NCI-H748 (cell line): Measurements from ENCODE around the gene MAD1L1.
A peak's percentile ranks its signal among the peaks of the same experiment; 100 is the strongest.

Experiments
- DNase-seq: peaks from one replicate; lab custom pipeline; 2025; ENCODE audit not compliant: unreplicated experiment; lab: John Stamatoyannopoulos, UW

MAD1L1 gene

DNA sequence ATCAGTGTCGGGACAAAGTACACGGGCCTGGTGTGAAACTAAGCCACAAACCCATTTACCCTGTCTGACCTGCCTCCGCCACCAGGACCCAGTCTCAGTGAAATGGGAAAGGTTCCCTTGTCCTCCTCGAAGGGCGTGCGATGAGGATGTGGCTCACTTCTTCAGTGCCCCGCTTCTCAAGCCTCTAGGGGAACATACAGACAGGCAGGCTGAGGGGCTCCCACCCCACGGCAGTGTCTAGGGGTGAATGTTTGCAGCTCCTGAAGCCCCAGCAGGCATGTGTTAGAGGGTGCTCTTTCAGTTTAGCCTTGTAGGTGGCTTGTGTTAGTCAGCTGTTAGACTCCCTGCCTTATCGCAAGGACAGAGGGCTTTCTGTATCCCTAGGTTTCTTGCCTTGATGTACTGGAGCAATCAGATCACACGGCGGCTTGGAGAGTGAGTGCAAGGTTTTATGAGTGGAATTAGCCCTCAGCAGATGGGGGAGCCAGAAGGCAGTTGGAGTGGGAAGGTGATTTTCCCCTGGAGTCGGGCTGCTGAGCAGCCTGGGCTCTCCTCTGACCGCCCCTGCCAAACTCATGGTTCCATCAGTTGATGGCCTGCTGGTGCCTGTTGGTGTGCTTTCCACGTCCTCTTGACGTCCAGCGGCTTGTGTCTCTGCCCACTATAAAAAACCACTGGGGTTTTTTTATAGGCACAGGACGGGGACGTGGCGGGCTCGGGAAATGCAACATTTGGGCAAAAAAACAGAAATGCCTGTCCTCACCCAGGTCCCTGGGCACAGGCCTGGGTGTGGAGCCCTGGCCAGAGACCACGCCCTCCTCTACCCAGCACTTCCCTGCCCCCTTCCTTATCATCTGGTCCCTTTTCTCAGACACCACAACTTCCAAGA, 10.0 kb upstream of the MAD1L1 start:
- DNase-seq, result peak; percentile 49

DNA sequence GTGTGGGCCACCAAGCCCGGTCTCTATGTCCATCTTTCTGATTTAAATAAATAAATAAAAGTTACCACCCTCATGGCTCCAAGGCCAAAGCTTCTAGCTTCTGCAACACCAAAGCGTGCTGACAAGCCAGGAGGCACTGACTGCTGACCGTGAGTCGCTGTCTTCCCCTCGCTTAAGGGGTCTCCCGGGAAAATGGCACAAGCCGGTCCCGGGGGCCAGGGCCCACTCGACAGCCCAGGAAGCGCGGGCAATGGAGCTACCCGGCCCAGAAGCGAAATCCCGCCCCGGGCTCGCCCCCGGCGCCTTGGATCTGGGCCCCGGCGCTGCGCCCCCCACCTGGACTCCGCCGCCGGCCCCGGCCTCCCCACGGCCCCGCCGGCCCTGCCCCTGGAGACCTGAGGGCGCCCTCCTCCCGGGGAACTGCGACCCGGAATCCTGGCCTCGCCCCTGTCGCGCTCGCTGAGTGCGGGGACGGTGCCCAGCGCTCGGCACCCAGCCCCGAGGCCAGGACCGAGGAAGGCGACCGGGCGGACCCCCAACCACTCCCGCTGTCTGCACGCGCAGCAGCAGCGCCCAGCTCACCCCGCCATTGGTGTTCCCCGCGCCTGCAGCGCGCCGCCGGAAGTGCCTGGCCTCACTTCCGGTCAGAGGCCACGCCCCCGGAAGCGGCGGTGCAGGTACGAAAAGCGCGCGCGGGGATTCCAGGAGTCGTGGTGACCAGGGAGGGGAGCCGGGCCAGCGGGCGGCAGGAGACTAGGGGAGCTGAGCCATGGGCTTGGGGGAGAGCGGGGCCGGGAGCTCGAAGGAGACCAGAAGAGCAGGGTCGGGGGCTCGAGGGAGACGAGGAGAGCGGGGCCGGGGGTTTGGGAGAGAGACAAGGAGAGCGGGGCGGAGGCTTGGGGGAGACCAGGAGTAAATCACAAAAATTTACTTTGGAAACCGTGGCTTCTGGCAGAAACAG, 9.1 kb upstream of the MAD1L1 start, which contains the start of the genes MRM2 and NUDT1:
Gene MRM2, minus strand, starts transcription at position 626 of the 961 bp plus-strand sequence. Its CDS starts 36 bp downstream, at position 590.
Gene NUDT1, plus strand, starts transcription at position 647 of the 961 bp plus-strand sequence. CDS start 2,349 bp downstream, outside the sequence.
- DNase-seq, result peak; percentile 88

DNA sequence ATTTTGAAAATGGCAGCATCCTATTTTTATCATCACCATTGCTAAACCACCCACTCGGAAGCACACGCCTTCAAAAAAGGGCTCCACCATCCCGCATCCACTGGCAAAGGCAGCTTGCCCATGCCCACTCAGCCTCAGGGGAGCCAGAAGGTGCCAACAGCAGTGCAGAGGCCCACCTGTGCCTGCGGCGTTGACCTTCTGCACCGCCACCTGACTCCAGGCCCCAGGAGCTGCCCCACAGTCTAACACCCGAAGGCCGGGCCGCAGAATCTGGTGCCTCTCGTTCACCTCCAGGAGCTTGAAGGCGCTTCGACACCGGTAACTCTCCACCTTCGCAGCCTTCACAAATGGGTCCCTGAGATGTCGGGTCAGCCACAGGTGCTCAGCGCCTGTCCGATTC, 6.5 kb upstream of the MAD1L1 start:
- no peak for DNase-seq

DNA sequence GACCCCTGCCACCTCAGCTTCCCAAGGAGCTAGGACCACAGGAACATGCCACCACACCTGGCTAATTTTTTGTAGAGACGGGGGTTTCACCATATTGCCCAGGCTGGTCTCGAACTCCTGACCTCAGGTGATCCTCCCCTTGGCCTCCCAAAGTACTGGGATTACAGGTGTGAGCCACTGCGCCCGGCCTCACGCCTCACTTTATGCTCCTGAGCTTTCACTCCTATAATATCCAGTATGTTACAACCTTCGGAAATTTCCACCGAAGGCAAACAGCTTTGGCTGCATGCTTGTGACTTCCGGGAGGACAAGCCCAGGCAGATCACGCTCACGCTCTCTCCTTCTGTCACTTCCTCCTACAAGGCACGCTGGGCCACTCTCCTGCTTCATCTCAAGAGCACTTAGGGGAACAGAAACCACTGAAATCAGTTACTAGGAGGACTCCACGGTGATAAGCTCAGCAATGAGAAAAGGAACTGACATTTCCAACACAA, 4.4 kb upstream of the MAD1L1 start:
- DNase-seq, result no peak

DNA sequence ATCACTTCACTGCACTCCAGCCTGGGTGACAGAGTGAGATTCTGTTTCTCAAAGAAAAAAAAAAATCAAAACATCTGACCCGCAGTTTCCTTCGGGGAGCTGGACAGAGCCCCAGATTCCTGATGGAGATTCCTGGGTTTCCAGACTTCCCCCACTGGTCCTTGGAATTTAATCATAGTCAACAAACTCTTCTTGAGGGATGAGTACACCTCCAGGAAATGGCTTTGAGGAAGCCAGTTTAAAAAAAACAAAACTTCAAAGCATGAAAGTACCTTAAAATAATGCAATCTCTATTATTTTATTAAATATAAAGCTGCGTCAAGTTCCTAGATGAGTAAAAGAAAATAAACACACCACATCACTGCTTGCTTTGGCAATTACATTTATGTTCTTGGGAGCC, 1.2 kb upstream of the MAD1L1 start:
- DNase-seq, result no peak

DNA sequence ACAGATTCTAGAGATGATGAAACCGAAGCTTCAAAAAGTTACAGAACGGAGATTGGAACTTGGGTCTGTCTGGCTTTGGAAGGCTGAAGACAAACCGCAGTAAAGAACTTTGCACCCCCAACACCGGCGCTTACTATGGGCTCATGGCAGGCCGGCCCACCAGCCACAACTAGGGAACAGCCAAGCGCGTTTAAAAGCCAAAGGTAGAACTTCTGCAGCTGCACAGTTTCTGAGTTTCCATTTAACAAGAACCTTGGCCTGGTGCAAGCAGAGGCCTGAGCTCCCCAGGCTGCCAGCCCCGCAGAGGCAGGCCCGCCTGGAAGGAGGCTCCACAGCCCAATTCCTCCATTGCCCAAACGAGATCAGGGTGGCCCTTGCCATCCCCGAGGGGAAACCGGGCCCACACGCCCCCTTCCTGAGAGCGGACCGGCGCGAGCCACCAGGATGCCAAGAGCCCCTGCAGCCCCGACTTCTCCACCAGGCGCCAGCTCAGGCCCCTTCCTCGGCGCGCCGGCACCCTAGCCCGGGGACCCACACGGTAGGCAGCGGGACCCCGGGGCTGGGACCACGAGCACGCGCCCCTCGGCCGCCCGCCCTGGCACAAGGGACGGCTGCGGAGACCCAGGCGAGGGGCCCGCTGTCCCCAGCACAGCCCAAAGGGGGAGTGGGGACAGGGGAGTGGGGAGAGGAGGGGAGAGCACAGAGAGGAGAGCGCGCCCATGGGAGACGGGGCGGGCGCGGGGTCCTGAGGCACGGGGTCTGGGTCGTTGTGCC, 566 bp downstream of the MAD1L1 start:
- peak; percentile 54 for DNase-seq

DNA sequence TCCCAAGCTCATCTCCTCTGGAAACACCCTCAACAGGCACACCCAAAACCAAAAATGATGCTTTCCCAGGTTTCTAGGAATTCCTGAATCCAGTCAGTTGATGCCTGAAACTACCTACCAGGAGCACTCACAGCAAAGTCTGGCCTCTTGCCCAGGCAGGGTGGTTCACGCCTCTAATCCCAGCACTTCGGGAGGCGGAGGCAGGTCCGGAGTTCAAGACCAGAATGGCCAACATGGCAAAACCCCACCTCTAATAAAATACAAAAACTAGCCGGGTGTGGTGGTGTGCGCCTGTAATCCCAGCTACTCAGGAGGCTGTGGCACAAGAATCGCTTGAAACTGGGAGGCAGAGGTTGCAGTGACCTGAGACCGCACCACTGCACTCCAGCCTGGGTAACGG, 1.9 kb downstream of the MAD1L1 start:
- no peak for DNase-seq

DNA sequence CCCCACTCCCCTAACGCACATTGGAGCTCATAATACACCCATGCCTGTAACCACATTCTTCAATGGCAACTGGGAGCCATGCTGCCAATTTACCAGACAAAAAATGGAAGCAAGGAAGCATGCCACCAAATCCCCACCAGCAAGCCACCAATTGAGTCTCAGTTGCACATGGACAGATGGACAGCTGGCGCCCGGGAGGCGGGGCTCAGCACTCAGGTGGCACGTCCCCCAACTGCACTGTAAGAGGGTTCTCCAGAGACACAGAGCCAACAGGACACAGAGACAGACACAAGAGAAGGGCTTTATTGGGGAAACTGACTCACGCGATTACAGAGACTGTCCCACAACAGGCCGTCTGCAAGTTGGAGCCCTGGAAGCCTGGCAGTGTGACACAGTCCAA, 2.5 kb downstream of the MAD1L1 start:
- DNase-seq, result no peak

DNA sequence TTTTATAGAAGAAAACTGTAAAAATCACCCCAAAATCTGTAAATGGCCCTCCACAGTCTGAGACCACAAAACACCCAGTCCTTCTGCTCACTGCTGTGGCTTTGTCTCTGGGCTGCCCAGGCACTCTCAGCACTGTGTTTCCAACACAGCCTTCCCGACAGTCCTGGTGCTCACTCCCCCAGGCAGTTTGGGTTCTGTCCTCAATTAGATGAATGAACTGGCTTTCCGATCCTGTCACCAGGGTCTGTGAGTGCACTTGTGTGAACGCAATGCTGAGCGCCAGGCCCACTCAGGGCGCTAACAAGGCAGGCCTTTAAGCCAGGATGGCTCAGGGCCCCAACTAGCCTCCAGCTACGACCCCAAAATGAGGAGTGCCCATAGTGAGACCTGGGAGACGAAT, 3.3 kb downstream of the MAD1L1 start:
- no peak for DNase-seq

DNA sequence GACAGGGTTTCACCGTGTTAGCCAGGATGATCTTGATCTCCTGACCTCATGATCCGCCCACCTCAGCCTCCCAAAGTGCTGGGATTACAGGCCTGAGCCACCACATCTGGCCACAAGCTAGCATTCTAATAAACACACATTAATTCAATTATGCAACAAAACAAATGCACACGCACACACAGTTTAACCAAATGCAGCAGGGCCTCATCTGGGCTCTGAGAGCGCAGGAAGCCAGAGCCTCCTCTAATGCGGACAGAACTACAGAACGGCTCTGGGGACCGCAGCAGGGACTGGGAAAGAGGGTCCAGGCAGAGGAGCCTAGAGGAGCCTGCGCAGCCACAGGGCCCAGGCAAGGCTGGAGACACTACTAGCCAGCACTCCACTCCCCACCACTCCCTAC, 3.8 kb downstream of the MAD1L1 start:
- no peak for DNase-seq

DNA sequence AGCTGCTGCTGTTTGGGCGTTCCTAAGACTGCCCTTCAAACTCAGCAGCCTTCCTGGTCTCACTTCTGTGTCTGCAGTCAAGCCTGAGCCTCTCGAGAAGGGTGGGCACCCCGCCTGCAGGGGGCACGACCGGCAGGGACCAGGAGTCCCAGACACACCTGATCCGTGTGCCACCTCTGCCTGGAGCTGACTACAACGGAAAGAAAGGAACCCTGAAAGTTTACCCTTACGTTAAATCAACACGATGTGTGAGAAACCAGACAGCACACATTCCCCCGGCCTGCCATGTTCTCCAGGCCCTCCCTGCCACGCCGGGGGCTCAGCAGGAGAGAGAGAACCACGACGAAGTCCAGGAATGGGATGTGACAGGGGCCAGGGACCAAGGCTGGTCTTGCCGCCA, 5.0 kb downstream of the MAD1L1 start:
- DNase-seq, result no peak

DNA sequence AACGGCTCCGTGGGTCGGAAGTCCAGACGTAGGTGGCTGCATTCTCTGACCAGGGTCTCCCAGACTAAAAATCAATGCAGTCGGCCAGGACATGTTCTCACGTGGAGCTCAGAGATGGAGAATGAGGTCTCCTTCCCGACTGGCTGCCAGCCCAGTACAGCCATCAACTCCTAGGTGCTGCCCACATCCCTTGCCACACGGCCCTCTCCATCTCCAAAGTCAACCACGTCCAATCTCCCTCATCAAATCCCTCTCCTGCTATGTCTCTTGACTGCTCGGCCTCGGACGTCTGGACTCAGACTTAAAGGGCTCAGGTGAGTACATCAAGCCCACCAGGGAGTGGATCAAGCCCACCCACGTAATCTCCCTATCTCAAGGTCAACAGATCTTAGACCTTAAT, 6.9 kb downstream of the MAD1L1 start:
- DNase-seq, result no peak

DNA sequence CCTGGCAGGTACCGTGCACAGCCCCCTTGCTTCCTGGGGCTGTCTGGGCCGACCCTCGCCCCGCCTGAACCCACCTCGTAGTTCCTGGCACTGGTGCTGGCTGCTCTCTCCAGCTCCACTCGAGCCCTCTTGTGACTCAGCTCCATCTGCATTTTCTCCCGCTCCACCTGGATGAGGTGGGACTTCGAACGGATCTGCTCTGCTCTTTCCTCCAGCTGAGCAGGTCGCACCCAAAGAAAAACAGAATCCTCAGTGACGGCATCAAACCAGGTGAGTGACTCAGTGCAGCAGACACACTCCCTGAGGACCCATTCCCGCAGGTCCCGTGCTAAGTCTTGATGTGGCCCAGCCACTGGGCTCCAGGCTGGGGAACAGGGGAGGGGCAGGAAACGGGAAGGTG, 7.4 kb downstream of the MAD1L1 start:
- no peak for DNase-seq

DNA sequence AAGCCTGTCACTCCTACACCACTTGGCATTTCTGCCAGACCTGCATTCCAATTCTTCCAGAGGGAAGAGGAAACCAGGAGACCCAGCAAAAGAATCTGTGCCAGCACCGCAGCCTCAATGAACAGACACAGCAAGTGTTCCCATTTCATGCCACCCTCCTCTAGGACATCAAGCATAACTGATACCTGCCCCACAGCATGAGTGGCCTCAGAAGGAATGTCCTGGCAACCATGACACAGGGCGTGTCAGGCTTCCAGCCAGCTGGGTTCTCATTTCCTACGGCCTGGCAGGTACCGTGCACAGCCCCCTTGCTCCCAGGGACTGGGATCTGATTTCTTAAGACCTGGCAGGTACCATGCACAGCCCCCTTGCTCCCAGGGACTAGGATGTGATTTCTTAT, 7.8 kb downstream of the MAD1L1 start:
- no peak for DNase-seq

DNA sequence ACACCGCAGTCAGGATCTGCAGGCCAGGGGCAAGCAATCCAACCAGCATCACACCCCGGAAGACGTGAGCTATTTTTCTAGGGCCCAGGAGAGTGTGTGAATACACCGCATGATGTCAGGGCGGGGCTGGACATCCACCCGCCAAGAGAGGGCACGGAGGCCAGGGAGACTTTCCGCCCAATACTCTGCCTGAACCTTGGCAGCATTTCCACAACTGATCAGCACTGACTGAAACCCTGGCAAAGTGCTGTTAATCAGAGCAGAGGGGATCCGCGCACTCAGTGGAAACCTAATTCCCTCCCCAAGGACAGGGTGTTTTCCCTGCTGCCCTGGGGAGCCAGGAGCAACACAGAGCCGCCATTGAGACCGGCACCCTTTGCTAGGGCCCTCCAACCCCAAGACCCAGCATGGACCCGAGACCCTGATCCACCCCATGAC, 8.2 kb downstream of the MAD1L1 start:
- DNase-seq, result no peak

DNA sequence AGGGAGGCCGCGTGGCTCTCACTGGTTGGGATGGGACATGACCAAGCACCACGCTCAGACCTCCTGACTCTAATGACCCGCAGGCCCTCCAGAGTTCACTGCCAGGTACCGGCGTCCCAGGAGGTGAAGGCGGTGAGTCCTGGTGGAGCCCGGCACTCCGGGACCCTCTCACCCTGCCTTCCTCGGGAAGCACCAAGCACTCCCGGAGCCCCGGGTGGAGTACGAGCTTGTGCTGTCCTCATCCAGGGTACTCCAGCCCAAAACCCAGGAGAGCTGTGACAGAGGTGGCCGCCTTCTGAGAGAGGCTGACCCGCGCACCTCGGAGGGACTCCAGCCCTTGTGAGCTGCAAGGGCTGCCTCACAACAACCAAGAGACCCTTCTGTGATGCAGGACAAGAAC, 9.4 kb downstream of the MAD1L1 start:
- no peak for DNase-seq

DNA sequence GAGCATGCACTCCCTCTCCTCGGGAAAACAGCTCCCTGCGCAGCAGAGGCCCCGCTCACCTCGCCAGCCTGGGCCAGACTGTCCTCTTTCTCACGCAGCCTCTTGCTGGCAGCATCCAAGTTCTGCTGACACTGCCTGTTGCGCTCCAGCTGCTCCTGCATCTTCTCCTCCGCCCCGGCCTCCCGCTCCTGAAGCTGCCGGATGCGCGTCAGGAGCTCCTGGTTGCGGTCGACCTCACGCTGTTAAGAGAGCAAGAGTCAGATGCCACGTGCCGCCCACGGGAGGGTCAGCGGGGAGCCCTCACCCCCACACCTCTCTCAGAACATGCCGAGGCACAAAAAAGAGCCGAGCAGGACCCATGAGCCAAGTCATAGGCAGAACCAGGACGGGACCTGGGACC, 10.2 kb downstream of the MAD1L1 start:
- DNase-seq, result no peak

DNA sequence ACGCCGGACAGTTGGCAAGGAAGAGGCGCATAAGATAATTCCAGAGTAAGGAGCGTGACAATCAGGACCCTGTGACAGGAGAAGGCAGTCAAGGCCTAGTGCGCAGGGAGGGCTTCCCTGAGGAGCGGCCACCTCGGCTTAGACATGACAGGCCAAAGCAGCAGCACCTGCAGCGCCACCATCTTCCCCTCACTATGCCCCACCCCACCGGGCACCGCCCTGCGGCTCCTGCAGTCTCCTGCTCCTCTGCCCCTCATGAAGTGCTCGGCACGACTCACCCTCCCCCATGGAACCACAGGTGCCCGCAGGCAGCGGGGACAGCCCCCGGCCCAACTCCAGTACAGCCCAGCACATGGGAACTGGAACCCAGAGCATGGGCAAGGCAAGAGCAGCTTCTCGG, 11.8 kb downstream of the MAD1L1 start:
- no peak for DNase-seq

DNA sequence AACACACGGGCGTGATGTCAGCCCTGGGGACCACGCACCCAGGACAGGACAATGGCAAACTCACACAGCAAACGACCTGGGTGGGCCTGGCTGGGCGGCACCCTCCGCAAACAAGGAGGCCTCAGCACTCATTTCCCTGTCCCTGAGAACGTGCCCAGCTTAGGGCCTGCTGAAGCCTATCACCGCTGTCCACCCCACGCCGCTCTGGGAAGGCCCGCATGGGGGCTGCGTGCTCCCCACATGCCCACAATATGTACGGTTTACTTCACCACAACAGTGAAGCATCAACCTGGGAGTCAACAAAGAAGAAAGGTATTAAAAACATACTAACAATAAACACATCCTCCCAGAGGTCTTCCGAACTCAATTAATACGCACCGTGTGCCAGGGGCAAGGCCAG, 12.2 kb downstream of the MAD1L1 start:
- DNase-seq, result no peak

DNA sequence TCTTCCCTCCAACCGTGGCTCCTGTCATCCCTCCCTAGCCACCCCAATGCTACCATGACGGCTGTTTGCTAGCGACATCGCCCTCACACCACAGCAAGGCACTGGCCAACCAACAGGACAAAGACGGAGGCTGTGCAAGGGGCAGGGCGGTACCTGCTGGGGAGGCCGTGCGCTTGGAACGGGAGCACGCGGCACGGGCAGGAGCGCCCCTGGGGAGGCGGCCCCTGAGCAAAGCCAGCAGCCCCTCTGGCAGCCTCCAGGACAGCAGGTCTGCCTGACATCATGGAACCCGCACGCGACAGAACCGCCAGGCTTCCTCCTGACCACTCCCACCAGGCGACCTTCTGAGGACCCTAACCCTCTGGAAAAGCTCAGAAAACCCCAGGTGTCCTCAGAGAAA, 12.7 kb downstream of the MAD1L1 start:
- DNase-seq, result no peak

DNA sequence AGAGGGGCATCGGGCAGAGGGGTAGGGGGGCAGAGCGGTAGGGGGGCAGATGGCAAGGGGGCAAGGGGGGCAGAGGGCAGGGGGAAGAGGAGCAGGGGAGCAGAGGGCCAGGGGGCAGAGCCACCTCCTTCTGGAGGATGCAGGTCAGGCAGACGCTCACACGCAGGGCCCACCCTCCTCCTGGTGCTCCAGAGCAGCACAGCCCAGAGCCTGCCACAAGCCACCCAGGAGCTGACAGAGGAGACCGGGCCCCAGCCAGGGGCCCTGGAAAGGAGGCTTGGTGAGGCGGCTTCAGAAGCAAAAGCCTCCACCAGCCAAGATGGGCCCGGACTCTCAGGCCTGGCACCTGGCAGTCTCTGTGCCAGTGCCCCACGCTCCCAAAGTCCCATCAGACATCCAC, 13.1 kb downstream of the MAD1L1 start:
- DNase-seq, result no peak
